ENCODE results near the gene SLC22A16.

- TF ChIP-seq, protein P1, sequence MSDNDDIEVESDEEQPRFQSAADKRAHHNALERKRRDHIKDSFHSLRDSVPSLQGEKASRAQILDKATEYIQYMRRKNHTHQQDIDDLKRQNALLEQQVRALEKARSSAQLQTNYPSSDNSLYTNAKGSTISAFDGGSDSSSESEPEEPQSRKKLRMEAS (IDR thresholded peaks at IDR 0.05; ENCODE audit: low read depth, low read length) = no peak
- TF ChIP-seq, protein P2, sequence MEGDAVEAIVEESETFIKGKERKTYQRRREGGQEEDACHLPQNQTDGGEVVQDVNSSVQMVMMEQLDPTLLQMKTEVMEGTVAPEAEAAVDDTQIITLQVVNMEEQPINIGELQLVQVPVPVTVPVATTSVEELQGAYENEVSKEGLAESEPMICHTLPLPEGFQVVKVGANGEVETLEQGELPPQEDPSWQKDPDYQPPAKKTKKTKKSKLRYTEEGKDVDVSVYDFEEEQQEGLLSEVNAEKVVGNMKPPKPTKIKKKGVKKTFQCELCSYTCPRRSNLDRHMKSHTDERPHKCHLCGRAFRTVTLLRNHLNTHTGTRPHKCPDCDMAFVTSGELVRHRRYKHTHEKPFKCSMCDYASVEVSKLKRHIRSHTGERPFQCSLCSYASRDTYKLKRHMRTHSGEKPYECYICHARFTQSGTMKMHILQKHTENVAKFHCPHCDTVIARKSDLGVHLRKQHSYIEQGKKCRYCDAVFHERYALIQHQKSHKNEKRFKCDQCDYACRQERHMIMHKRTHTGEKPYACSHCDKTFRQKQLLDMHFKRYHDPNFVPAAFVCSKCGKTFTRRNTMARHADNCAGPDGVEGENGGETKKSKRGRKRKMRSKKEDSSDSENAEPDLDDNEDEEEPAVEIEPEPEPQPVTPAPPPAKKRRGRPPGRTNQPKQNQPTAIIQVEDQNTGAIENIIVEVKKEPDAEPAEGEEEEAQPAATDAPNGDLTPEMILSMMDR (IDR thresholded peaks at IDR 0.05; ENCODE audit: low read depth, low read length) = no peak
These were observed 48.6 kb upstream of the SLC22A16 start for GRCh38 chr6:110525001-110525400.

Measured in NB4 (cell line).